D341Med (cell line): ENCODE data around the gene ALK.
"Not testable (repeated sequence)": the region's sequence is repeated elsewhere in the genome, so short reads cannot be mapped to it uniquely, and the experiment has no call there.

Experiments used
- DNase-seq: peaks from one replicate; pipeline ENCODE4 v3.0.0; 2012; ENCODE audit warnings: low spot score

The ALK gene

DNA sequence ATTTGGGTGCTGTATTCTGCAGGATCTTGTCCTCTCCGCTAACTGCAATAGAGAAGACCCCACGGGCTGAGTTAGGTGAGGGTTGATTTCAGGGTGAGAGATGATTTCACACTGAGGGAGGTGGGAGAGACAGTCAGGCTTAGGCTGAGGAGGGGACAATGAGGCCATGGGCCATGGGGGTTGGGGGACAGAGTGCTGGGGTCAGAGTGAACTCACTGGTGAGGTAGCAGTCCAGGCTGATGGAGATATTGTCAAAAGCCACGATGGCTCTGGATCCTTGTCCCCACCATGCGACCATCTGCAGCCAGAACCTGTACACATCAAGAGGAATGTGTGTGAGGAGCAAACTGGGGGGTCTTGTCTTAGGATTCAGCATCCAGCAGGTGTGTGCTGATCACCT, 646.2 kb downstream of the ALK start:
- DNase-seq: no peak

GRCh38 chr2:29273685-29274611, 647.4 kb downstream of the ALK start:
- DNase-seq: no peak

DNA sequence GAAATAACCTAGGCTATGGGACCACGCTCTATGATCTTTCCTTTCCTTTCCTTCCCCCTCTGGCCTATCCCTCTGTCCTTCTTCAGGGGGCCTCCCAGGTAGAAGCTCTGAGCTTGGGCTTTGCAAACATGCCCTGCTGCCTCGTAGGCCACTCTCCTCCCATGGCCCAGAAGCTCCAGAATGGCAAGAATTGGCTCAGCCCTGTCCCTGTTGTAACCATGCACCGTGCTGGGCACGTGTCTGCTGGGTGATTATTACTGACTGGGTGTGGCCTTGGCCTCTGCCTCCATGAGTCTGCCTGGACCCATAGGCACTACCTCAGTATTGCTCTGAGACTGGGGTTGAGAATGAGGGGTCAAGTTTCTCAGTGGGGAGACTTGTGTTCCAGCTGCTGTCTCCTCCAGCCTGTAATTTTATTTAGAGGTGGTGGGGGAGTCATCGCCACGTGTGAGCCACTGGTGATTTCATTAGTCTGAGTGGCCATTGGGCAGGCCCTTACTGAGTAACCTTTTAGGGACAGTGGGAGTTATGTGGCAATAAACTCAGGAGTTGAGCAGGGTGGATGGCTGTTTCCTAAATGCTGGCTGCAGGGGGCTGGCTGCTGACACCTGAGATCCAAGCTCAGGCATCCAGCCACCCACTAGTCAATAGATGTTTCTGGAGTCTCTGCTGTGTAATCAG, 648.2 kb downstream of the ALK start:
- DNase-seq: no peak

DNA sequence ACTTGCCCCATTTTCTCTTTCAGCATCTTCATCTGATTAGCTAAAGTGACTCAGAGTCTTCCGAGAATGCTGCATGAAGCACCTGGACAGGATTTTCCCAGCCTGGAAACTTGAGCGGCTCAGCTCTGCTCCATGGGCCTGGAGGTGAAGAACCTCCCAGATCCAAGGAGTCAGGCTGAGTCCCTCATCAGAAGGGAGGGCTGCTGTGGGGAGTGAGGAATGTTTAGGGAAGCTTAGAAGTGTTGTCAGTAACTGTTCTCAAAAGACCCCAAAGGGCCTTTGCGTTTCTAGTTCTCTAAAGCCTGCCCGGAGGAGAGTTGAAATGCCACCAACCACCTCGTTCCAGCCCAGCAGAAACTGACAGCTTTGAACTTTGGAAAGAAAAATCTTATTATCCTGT, 649.1 kb downstream of the ALK start:
- DNase-seq: no peak

DNA sequence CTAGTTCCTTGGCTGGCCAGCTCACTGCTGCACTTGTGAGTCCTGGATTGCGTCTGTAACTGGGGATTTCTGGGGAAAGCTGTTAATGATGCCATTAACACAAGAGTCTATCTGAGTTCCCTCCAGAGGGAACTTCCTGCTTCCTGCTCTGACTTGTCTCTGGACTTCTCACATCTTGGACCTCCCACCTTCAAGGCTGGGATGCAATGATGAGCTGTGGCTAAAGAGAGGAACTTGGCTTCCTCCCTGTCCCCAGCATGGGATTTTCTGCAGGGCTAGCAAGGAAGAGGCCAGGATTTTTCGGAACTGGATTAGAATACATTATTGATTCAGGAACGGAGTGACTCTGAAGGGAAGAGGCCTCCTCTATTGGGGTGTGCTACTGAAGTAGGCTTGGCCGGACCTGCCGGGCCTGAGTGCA, 650.7 kb downstream of the ALK start:
- DNase-seq: no peak

DNA sequence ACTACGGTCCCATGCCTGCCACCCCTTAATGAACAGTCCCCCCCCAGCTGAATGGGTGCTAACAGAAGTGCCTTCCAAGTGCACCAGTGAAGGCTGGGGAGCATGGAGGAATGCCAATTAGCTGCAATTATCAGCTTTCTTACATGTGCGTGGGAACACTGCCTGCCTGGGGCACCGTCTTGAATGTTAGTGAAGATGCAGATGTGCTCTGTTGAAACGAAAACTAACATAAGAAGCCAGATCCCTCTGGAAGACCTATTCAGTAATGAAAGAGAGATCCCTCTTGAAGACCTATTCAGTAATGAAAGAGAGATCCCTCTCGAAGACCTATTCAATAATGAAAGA, 651.6 kb downstream of the ALK start:
- DNase-seq: no peak

DNA sequence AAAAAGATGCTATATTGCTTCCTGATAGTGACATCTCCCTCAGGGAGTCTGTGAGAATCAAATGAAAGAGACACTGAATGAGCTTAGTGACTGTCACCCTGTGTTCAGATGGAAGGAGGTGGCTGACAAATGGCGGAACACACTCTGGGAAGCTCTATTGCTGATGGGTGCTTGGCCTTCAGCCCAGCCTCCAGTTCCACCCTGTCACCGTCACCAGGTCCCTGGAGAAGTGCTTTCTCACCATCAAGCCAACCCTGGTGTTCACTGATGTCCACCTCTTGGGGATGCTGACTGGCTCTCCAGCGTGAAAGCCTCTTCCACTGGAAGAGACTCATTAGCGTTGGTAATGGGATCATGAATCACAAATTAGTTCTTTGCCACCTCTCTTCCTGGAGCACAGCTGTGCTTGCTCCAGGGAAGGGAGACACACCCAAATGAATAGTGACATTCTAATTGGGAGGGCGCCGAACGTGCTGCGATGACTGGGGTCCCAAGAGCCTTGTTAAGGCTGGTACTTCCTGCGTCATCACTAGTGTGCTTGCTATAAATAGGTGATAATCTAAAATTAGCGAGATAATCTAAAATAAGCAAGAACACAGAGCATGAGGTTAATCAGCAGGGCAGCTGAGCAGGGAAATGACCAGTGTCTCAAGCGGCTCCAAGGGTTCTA, 652.2 kb downstream of the ALK start:
- no peak for DNase-seq

DNA sequence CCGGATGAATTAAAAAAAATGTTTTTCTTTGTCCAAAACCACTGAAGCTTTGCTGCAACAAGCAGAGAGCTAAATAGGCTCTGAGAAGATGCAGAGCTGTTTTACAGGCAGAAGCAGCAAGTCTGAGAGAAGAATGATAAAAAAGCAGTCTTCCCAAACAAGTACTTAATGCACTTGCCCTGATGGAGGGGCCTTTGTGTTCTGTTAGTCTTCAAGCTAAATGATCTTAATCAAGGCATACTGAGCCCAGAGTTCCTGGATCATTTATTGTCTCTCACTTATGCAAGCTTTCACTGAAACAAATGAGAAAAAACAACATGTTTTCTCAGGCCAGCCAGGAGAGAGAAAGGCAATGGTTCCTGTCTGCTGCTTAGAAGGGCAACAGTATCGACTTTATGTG, 653.7 kb downstream of the ALK start:
- DNase-seq: no peak

- no peak for DNase-seq
These were observed 657.5 kb downstream of the ALK start for GRCh38 chr2:29263886-29264285.

DNA sequence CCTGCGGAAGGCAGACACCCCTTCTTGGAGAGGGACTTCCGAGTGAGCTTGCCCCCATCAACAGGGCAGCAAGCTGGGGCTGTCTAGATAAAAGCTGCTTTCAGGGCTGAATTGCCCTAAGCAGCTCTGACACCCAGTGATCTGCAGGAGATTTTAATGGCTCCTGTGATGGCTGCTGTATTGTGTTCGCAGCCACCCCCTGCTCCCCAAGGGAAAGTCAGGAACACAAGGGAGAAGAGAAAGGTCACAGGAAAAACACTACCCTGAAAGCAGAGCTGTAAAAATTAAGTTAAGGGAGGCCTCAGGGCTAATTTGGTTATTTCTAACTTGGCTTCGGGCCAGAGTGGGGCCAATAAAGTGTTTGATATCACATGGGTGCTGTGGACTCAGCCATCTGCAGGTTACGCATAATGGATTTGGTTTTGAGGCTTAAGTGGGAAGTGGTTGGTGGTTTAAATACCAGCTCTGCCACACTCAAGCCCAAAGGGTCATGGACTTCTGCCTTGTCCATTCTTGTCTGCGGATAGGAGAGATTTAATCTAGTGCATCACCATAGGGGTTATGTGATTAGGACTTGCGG, 658.6 kb downstream of the ALK start:
- no peak for DNase-seq

- no peak for DNase-seq
These were observed 660.4 kb downstream of the ALK start for GRCh38 chr2:29261003-29261402.

DNA sequence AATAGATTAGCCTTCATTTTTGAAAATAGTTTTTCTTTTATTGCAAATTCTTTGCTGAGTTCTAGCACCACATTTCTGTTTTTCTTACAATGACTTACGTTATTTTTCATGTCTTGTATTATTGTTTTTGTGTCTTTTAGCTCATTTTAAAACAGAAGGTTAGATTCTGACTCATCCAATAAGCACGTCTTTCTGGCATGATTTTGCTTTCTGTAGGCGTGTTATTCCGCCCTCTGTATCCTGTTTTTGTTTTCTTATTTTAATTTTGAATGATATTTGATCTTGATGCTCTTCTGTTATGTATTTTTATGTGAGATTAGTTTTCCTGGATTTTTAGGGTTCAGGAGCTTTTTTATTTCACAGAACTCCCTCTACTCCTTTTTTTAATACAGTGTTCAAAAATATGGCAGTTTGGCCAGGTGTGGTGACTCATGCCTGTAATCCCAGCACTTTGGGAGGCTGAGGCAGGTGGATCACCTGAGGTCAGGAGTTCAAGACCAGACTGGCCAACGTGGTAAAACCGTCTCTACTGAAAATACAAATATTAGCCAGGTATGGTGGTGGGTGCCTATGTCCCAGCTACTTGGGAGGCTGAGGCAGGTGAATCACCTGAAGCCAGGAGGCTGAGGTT, 661.1 kb downstream of the ALK start:
- DNase-seq: no peak

DNA sequence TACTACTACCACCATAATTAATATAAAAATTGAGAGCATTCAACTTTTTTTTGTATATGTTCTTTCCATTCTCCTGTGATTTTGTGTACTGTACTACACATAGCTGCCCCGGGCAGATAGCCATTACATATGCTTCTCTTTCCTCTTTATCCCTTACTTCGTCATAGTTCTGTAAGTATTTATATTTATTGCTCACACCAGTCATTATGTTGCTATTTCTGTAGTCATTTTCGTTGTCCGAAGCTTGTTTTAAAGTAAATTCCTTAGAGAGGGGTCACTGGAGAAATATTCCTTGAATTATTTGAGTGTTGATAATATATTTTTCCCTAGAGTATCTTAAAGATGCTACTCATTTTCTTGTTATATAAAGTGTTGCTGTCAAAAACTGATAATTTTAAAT, 662.2 kb downstream of the ALK start:
- no peak for DNase-seq

DNA sequence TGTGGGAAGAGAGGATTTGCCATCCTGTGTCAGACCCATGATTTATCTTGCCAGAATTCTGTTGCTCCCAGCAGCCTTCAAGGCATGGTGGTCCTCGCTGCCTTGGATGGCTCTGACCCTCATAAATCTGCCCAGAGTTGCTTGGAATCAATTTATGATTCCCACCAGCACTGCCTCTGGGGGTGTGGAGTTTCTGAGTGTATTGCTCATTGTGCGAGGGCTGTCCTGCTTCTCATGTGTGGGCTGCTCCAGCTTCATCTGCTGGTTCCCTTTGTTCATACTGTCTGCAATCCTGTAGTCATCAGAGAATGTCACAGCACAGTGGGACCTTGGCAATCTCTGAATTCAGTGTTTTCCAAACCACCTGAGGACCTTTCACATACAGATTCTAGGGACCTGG, 666.4 kb downstream of the ALK start:
- DNase-seq: no peak

DNA sequence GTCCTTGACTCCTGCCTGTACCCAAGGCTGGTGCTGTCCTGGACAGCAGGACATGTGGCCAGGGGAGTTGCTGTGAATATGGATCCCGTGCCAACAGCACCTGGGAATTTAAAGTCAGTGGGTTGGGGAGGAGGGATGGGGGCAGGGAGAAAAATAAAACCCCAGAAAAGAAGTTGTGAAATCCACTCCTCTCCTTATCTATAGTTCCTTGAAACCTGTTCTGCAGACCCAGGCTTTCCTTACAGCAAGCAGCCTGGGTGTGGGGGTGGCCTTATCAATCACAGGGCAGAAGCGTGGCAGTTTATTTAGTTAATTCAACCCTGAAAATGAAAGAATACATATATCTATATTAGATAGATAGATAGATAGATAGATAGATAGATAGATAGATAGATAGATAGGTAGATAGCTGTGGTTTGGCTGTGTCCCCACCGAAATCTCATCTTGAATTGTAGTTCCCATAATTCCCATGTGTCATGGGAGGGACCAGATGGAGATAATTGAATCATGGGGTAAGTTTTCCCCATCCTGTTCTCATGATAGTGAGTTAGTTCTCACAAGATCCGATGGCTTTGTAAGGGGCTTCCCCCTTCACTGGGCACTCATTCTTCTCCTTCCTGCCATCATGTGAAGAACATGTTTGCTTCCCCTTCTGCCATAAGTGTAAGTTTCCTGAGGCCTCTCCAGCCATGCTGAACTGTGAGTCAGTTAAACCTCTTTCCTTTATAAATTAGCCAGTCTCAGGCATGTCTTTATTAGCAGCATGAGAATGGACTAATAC, 667.7 kb downstream of the ALK start:
- not testable (repeated sequence) for DNase-seq

- no peak for DNase-seq
These were observed 668.4 kb downstream of the ALK start for GRCh38 chr2:29253026-29253425.

- no peak for DNase-seq
These were observed 670.0 kb downstream of the ALK start for GRCh38 chr2:29251406-29251805.

- DNase-seq: no peak
These were observed 670.4 kb downstream of the ALK start for GRCh38 chr2:29250977-29251376.

GRCh38 chr2:29249666-29250253, 671.6 kb downstream of the ALK start:
- no peak for DNase-seq

GRCh38 chr2:29247336-29247914, 674.0 kb downstream of the ALK start:
- no peak for DNase-seq
